ENCODE measurements around the gene GAB3. TPM values are rescaled to one million over a fixed set of nuclear protein-coding genes. Genes with fewer than 3 reads are reported as not detected.
"Not testable (repeated sequence)": the region's sequence is repeated elsewhere in the genome, so short reads cannot be mapped to it uniquely, and the experiment has no call there.

GAB3 gene
- total RNA-seq, 1 donor: 4.2 TPM

GRCh38 chrX:154696676-154697045 is 54.2 kb downstream of the GAB3 start:
- peak; percentile 66 for DNase-seq (ENCODE audit: low read depth)
- H3K4me3 ChIP-seq (ENCODE audit: low read depth, low read length): no peak overlapping the region
- TF ChIP-seq, protein P1, sequence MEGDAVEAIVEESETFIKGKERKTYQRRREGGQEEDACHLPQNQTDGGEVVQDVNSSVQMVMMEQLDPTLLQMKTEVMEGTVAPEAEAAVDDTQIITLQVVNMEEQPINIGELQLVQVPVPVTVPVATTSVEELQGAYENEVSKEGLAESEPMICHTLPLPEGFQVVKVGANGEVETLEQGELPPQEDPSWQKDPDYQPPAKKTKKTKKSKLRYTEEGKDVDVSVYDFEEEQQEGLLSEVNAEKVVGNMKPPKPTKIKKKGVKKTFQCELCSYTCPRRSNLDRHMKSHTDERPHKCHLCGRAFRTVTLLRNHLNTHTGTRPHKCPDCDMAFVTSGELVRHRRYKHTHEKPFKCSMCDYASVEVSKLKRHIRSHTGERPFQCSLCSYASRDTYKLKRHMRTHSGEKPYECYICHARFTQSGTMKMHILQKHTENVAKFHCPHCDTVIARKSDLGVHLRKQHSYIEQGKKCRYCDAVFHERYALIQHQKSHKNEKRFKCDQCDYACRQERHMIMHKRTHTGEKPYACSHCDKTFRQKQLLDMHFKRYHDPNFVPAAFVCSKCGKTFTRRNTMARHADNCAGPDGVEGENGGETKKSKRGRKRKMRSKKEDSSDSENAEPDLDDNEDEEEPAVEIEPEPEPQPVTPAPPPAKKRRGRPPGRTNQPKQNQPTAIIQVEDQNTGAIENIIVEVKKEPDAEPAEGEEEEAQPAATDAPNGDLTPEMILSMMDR (IDR thresholded peaks at IDR 0.05; ENCODE audit: insufficient read depth, low read length): no peak

GRCh38 chrX:154695911-154696675 is 54.8 kb downstream of the GAB3 start:
- TF ChIP-seq, protein P1 (IDR thresholded peaks at IDR 0.05; ENCODE audit: insufficient read depth, low read length): no peak
- no peak overlapping the region for H3K4me3 ChIP-seq (ENCODE audit: low read depth, low read length)
- DNase-seq (ENCODE audit: low read depth): peak; percentile 84

GRCh38 chrX:154693394-154693793 is 57.5 kb downstream of the GAB3 start:
- no peak for DNase-seq (ENCODE audit: low read depth)
- TF ChIP-seq, protein P1 (IDR thresholded peaks at IDR 0.05; ENCODE audit: insufficient read depth, low read length): no peak

DNA sequence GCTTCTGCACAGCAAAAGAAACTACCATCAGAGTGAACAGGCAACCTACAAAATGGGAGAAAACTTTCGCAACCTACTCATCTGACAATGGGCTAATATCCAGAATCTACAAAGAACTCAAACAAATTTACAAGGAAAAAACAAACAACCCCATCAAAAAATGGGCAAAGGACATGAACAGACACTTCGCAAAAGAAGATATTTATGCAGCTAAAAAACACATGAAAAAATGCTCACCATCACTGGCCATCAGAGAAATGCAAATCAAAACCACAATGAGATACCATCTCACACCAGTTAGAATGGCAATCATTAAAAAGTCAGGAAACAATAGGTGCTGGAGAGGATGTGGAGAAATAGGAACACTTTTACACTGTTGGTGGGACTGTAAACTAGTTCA is 60.4 kb downstream of the GAB3 start:
- not testable (repeated sequence) for H3K4me3 ChIP-seq (ENCODE audit: low read depth, low read length); DNase-seq (ENCODE audit: low read depth)

More at GRCh38 chrX:154693394-154693793, 57.5 kb downstream of the GAB3 start:
- H3K4me3 ChIP-seq (ENCODE audit: low read depth, low read length): no peak overlapping the region

GRCh38 chrX:154672084-154672483 is 78.8 kb downstream of the GAB3 start:
- H3K4me3 ChIP-seq (ENCODE audit: low read depth, low read length); DNase-seq (ENCODE audit: low read depth): not testable (repeated sequence)

- not testable (repeated sequence) for DNase-seq (ENCODE audit: low read depth); H3K4me3 ChIP-seq (ENCODE audit: low read depth, low read length)
Measured at GRCh38 chrX:154670848-154671247, 80.0 kb downstream of the GAB3 start.

GRCh38 chrX:154661899-154662298 is 89.0 kb downstream of the GAB3 start:
- no peak overlapping the region for H3K4me3 ChIP-seq (ENCODE audit: low read depth, low read length)
- DNase-seq (ENCODE audit: low read depth): no peak
- TF ChIP-seq, protein P1 (IDR thresholded peaks at IDR 0.05; ENCODE audit: insufficient read depth, low read length): no peak

GRCh38 chrX:154661170-154661569 is 89.7 kb downstream of the GAB3 start:
- no peak for DNase-seq (ENCODE audit: low read depth)
- no peak overlapping the region for H3K4me3 ChIP-seq (ENCODE audit: low read depth, low read length)
- TF ChIP-seq, protein P1 (IDR thresholded peaks at IDR 0.05; ENCODE audit: insufficient read depth, low read length): no peak
